Activated CD8-positive, alpha-beta memory T cell treated with anti-CD3 and anti-CD28 coated beads, Interleukin-2, amount 10 ng/mL, durations not matched to agents 7 days and 5 days (primary cell): ENCODE measurements around the gene FAM9B. TPM values are rescaled to one million over a fixed set of nuclear protein-coding genes. Genes with fewer than 3 reads are reported as not detected.

Experiments
- ATAC-seq: fragments of 150-1000 bp; cut with Tn5 transposase; one replicate; pipeline ENCODE4 v1.10.0; 2021; ENCODE audit warnings: moderate library complexity
- CTCF ChIA-PET: fragments of 350-600 bp; sonication (Branson Sonifier 250); formaldehyde crosslinking; loops from one replicate; lab custom pipeline; 2021; ENCODE audit warnings: antibody characterized with exemption; lab: Charles Lee
- DNase-seq: peaks from one replicate; pipeline ENCODE4 v3.0.0-alpha.2; 2020
- H3K27ac Mint-ChIP-seq: one replicate; pipeline ENCODE4 v1.8.0; 2021; ENCODE audit warnings: mild to moderate bottlenecking, mixed read lengths
- H3K27me3 Mint-ChIP-seq: one replicate; pipeline ENCODE4 v1.8.0; 2021; ENCODE audit warnings: mixed read lengths
- H3K36me3 Mint-ChIP-seq: one replicate; pipeline ENCODE4 v1.8.0; 2021; ENCODE audit warnings: mild to moderate bottlenecking, mixed read lengths
- H3K4me1 Mint-ChIP-seq: one replicate; pipeline ENCODE4 v1.8.0; 2021; ENCODE audit warnings: mixed read lengths
- H3K4me3 Mint-ChIP-seq: one replicate; pipeline ENCODE4 v1.8.0; 2021; ENCODE audit warnings: mild to moderate bottlenecking, moderate library complexity, mixed read lengths
- H3K9me3 Mint-ChIP-seq: one replicate; pipeline ENCODE4 v1.8.0; 2022; ENCODE audit warnings: low read depth, mixed read lengths
- total RNA-seq, 2 experiments: library from RNA; stranded (reverse); gene quantifications; one replicate each; pipeline ENCODE4 v1.2.3, GENCODE V29; 2021

Gene FAM9B
- total RNA-seq = not detected

GRCh38 chrX:9033989-9034388 lies at the start of gene FAM9B:
TSS of gene FAM9B (minus strand) at chrX:9034127. CDS start at chrX:9032986, 1,141 bp downstream.
- Mint-ChIP-seq H3K36me3 (peaks cover 1% of the 10 kb centered on the region), H3K27ac (no peak within 1 kb of the TSS), H3K4me1 (peaks cover 8% of the 10 kb centered on the region), H3K4me3 (no peak within 1 kb of the TSS), H3K27me3 (peaks cover 3% of the 10 kb centered on the region), H3K9me3 (peaks cover 2% of the 10 kb centered on the region)
- no peak for ATAC-seq
- CTCF ChIA-PET = no interaction called here
- no peak for DNase-seq

- Mint-ChIP-seq H3K27me3 (no peaks in the 10 kb centered on the region), H3K4me3 (no peak overlapping the region), H3K9me3 (peaks cover 2% of the 10 kb centered on the region), H3K36me3 (no peaks in the 10 kb centered on the region), H3K27ac (no peak overlapping the region), H3K4me1 (no peaks in the 10 kb centered on the region)
- CTCF ChIA-PET = no interaction called here
- DNase-seq (no peak), ATAC-seq (no peak)
Measured at GRCh38 chrX:9081271-9081670, 47.3 kb upstream of the FAM9B start.

GRCh38 chrX:9074326-9074725 lies 40.4 kb upstream of the FAM9B start:
- DNase-seq (no peak), ATAC-seq (no peak)
- no peaks in the 10 kb centered on the region for H3K4me1 Mint-ChIP-seq
- no peaks in the 10 kb centered on the region for H3K9me3 Mint-ChIP-seq
- CTCF ChIA-PET = no interaction called here
- H3K36me3 Mint-ChIP-seq = no peaks in the 10 kb centered on the region
- no peak overlapping the region for H3K4me3 Mint-ChIP-seq
- H3K27ac Mint-ChIP-seq = no peak overlapping the region
- H3K27me3 Mint-ChIP-seq = peaks cover 3% of the 10 kb centered on the region

DNA sequence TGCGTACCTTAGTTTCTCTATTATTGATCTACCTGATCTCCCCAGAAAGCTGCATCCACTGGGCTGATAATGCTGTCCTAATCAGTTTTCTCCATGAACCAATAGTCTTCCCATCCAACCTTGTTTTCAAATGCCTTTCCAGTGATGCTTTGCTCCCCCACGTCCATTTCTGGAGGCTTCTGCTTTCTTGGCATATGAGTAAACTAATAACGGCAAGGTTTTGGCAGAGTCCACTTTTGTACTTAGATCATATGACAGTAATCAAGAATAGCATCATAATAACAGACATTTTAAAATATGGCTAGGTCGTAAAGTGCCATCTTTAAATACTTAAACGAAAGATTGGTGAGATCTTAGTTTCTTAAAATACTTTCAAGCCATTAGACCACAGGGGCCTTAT lies 38.4 kb upstream of the FAM9B start:
- Mint-ChIP-seq H3K27ac (no peak overlapping the region), H3K9me3 (no peaks in the 10 kb centered on the region), H3K36me3 (no peaks in the 10 kb centered on the region), H3K4me1 (no peaks in the 10 kb centered on the region), H3K27me3 (peaks cover 3% of the 10 kb centered on the region), H3K4me3 (no peak overlapping the region)
- no peak for ATAC-seq
- CTCF ChIA-PET = no interaction called here
- no peak for DNase-seq

- no peak for DNase-seq
- no peak for ATAC-seq
- Mint-ChIP-seq H3K27ac (no peak overlapping the region), H3K4me3 (no peak overlapping the region), H3K9me3 (no peaks in the 10 kb centered on the region), H3K36me3 (no peaks in the 10 kb centered on the region), H3K27me3 (peaks cover 4% of the 10 kb centered on the region), H3K4me1 (no peaks in the 10 kb centered on the region)
- CTCF ChIA-PET = no interaction called here
Measured at GRCh38 chrX:9071031-9071650, 37.2 kb upstream of the FAM9B start.

DNA sequence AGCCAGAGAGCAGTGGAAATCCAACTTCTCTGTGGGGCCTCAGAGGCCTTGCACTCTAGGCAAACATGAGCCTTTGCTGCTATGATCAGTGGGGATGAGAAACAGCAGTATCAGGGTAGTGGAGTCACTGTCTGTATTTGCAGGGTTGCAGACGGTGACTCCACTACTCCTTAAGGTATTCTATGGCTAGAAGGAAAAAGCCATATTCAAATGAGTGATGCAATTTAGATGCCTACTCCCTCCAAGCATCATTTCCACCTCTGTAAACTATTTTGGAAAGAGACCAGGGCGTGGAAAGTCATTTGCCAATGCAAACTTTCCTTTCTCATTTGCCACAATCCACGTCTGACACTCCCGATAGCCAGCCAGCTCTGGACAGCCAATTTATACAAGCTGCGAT lies 35.6 kb upstream of the FAM9B start:
- Mint-ChIP-seq H3K9me3 (no peaks in the 10 kb centered on the region), H3K27ac (no peak overlapping the region)

DNA sequence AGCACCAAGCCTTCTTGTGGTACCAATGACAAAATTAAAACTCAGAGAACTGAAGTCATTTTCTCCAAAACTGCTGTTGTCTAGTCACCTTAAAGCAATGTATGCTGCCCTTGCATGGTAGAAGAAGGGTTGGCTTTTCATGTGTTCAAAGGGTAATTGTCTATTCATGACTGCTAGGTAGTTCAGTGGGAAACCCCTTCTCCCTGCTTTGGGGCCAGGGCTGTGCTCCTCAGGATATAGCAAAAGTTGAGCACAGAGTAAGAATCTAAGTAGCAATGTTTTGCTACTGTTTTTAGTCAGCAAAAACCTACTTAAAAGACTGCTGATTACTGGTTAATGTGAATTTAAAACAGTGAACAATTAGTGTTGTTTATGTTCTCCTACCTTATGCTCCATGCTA lies 30.8 kb upstream of the FAM9B start:
- Mint-ChIP-seq H3K9me3 (no peaks in the 10 kb centered on the region), H3K4me1 (no peaks in the 10 kb centered on the region), H3K27ac (no peak overlapping the region), H3K4me3 (no peak overlapping the region), H3K36me3 (no peaks in the 10 kb centered on the region), H3K27me3 (peaks cover 11% of the 10 kb centered on the region)
- DNase-seq = no peak
- CTCF ChIA-PET = no interaction called here
- no peak for ATAC-seq

More for the DNA sequence above, 35.6 kb upstream of the FAM9B start:
- H3K27me3 Mint-ChIP-seq = peaks cover 8% of the 10 kb centered on the region
- H3K36me3 Mint-ChIP-seq = no peaks in the 10 kb centered on the region
- no peak overlapping the region for H3K4me3 Mint-ChIP-seq
- no peaks in the 10 kb centered on the region for H3K4me1 Mint-ChIP-seq
- DNase-seq = no peak
- CTCF ChIA-PET = no interaction called here
- ATAC-seq = no peak

GRCh38 chrX:9062641-9063040 lies 28.7 kb upstream of the FAM9B start:
- Mint-ChIP-seq H3K9me3 (no peaks in the 10 kb centered on the region), H3K27ac (no peak overlapping the region), H3K4me3 (no peak overlapping the region), H3K27me3 (peaks cover 11% of the 10 kb centered on the region), H3K4me1 (no peaks in the 10 kb centered on the region), H3K36me3 (no peaks in the 10 kb centered on the region)
- ATAC-seq (no peak), DNase-seq (no peak)
- CTCF ChIA-PET = no interaction called here

DNA sequence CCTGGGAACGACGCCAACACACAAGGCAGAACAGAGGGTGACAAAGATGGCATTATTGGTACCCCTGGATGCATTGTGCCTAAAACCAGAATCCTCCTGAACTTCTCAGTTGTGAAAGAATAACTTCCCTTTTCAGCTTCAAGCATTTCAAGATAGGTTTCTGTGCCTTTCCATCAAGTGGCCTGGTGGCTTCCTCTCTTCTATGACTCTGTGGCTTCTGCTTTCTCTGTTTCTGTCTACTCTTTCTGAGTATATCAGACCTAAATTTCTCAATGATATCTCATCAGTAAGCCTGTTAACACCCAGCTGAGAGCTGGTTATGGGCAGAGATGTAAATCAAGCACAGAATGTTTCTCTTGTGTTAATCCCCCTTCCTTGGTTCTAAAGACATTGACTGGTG lies 21.4 kb upstream of the FAM9B start:
- H3K9me3 Mint-ChIP-seq = no peaks in the 10 kb centered on the region
- no peak for ATAC-seq
- peaks cover 15% of the 10 kb centered on the region for H3K4me1 Mint-ChIP-seq
- no peak overlapping the region for H3K27ac Mint-ChIP-seq
- no peaks in the 10 kb centered on the region for H3K36me3 Mint-ChIP-seq
- no peak for DNase-seq
- peaks cover 2% of the 10 kb centered on the region for H3K27me3 Mint-ChIP-seq
- H3K4me3 Mint-ChIP-seq = no peak overlapping the region
- CTCF ChIA-PET = no interaction called here

DNA sequence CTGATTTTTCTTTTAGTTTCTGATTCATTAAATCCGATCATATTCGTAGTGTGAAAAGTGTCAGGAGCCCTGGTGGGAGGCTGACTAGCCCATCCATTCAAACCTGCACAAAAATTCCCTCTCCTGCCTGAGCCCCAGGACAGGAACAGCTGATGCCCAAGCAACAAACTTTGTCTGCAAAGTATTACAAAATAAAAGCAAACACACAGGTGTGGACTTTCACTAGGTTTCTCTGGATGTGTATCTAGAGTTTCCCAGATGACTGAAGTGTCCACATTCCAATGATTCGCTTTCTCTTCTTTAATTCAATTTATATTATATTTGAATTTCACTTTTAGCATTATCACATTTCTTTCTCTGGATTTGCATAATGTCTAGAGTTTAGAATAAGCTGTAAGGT lies 18.2 kb upstream of the FAM9B start:
- DNase-seq (no peak), ATAC-seq (no peak)
- Mint-ChIP-seq H3K4me1 (peaks cover 15% of the 10 kb centered on the region), H3K9me3 (no peaks in the 10 kb centered on the region), H3K36me3 (no peaks in the 10 kb centered on the region), H3K4me3 (no peak overlapping the region), H3K27ac (no peak overlapping the region), H3K27me3 (peaks cover 2% of the 10 kb centered on the region)
- CTCF ChIA-PET = interaction anchor here (1.5 kb wide), 1 partner anchor 83 kb away, joined by 3 read pairs; no protein-coding TSS in a partner anchor

- Mint-ChIP-seq H3K9me3 (no peaks in the 10 kb centered on the region), H3K4me3 (no peak overlapping the region), H3K27ac (no peak overlapping the region), H3K27me3 (peaks cover 2% of the 10 kb centered on the region), H3K36me3 (no peaks in the 10 kb centered on the region), H3K4me1 (peaks cover 5% of the 10 kb centered on the region)
- CTCF ChIA-PET = no interaction called here
- ATAC-seq (no peak), DNase-seq (no peak)
Measured at GRCh38 chrX:9050331-9050730, 16.4 kb upstream of the FAM9B start.

- CTCF ChIA-PET = no interaction called here
- no peaks in the 10 kb centered on the region for H3K9me3 Mint-ChIP-seq
- peaks cover 2% of the 10 kb centered on the region for H3K27me3 Mint-ChIP-seq
- H3K4me1 Mint-ChIP-seq = no peaks in the 10 kb centered on the region
- H3K36me3 Mint-ChIP-seq = no peaks in the 10 kb centered on the region
- no peak overlapping the region for H3K4me3 Mint-ChIP-seq
- no peak for DNase-seq
- no peak for ATAC-seq
- H3K27ac Mint-ChIP-seq = no peak overlapping the region
Measured at GRCh38 chrX:9048801-9049200, 14.9 kb upstream of the FAM9B start.

DNA sequence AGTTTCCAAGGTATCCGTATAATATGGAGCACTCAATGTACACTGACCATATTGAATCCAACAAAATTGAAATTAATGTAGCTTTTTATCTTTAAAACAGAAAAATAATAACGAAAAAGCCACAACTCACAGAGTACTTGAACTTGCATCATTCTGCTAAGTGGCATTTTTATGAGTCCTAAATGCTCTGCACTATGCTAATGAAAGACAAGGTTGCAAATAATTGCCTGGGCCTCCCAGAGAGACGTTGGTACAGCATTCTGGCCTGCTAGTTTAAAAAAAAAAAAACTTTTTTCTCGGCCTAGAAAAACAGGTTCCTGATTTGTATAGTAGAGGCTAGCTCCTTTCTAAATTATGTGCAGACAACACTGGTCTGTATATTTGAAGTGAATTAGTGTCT lies 4.3 kb upstream of the FAM9B start:
- Mint-ChIP-seq H3K36me3 (peaks cover 1% of the 10 kb centered on the region), H3K27ac (no peak overlapping the region), H3K9me3 (peaks cover 2% of the 10 kb centered on the region), H3K27me3 (no peaks in the 10 kb centered on the region), H3K4me1 (peaks cover 8% of the 10 kb centered on the region), H3K4me3 (no peak overlapping the region)
- ATAC-seq (no peak), DNase-seq (no peak)
- CTCF ChIA-PET = no interaction called here

DNA sequence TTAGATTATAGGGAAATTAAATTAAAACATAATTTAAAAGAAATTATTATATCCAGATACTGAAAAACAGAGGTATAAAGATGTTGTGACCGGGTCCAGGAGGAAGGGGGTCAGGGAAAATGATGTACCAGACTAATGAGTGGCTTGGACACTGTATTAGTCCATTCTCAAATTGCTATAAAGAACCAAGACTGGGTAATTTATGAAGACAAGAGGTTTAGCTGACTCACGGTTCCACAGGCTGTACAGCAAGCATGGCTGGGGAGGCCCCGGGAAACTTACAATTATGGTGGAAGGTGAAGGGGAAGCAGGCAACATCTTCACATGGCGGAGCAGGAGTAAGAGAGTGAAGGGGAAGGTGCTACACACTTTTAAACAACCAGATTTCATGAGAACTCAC lies 3.4 kb upstream of the FAM9B start:
- no peak overlapping the region for H3K4me3 Mint-ChIP-seq
- DNase-seq (no peak), ATAC-seq (no peak)
- CTCF ChIA-PET = no interaction called here
- no peak overlapping the region for H3K27ac Mint-ChIP-seq
- peaks cover 2% of the 10 kb centered on the region for H3K9me3 Mint-ChIP-seq
- H3K4me1 Mint-ChIP-seq = peaks cover 8% of the 10 kb centered on the region
- no peaks in the 10 kb centered on the region for H3K27me3 Mint-ChIP-seq
- peaks cover 1% of the 10 kb centered on the region for H3K36me3 Mint-ChIP-seq

DNA sequence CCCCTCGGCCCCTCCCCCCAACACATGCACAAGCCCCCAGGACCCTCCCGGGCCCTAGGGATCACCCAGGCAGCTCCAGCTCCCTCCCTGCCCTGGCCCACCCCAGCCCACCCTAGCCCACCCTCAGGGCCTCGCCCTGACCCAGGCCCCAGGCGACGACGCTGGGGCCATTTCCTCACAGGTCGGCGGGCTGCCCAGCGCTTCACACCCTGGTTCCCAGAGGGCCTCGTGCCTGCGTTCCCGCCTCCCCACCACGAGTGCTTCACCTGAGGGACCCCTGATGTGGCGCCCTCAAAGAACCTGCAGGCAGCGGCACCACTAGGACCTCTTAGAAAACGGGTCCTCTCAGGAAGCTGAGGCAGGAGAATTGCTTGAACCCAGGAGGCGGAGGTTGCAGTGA lies 341 bp downstream of the FAM9B start:
- H3K9me3 Mint-ChIP-seq = peaks cover 2% of the 10 kb centered on the region
- no peak overlapping the region for H3K4me3 Mint-ChIP-seq
- peaks cover 1% of the 10 kb centered on the region for H3K36me3 Mint-ChIP-seq
- ATAC-seq (no peak), DNase-seq (no peak)
- H3K27me3 Mint-ChIP-seq = peaks cover 3% of the 10 kb centered on the region
- H3K4me1 Mint-ChIP-seq = peaks cover 8% of the 10 kb centered on the region
- CTCF ChIA-PET = no interaction called here
- no peak overlapping the region for H3K27ac Mint-ChIP-seq
